Measurements from ENCODE around the gene OR5P2. TPM values are rescaled to one million over a fixed set of nuclear protein-coding genes. Genes with fewer than 3 reads are reported as not detected.
"Not testable (repeated sequence)": the region's sequence is repeated elsewhere in the genome, so short reads cannot be mapped to it uniquely, and the experiment has no call there.

Gene OR5P2
- total RNA-seq, 1 donor from 2014 or later = 1.4 TPM

- no peak for TF ChIP-seq EZH2 (IDR thresholded peaks at IDR 0.05; ENCODE audit: insufficient read depth, low read length)
- TF ChIP-seq CTCF (IDR thresholded peaks at IDR 0.05; ENCODE audit: insufficient read depth, low read depth, low read length) = no peak
Measured at GRCh38 chr11:7793233-7793632, 3.5 kb downstream of the OR5P2 start.

GRCh38 chr11:7787239-7787638 is 9.5 kb downstream of the OR5P2 start:
- Histone ChIP-seq H3K36me3 (ENCODE audit: insufficient read depth, low read length) (no peaks in the 10 kb centered on the region), H2AFZ (ENCODE audit: low read depth, low read length) (no peak overlapping the region), H3K9ac (ENCODE audit: low read length) (no peak overlapping the region), H3K4me2 (ENCODE audit: low read length) (no peak overlapping the region), H3K27ac (ENCODE audit: low read depth, low read length) (no peak overlapping the region), H3K4me3 (ENCODE audit: insufficient read depth, low read depth, low read length) (no peak overlapping the region), H3K9me3 (ENCODE audit: insufficient read depth, low read depth, low read length) (no peaks in the 10 kb centered on the region), H3K4me1 (ENCODE audit: insufficient read depth, low read length) (no peaks in the 10 kb centered on the region), H3K27me3 (ENCODE audit: insufficient read depth, low read length) (no peaks in the 10 kb centered on the region), H3K79me2 (ENCODE audit: insufficient read depth, low read length) (no peaks in the 10 kb centered on the region), H4K20me1 (ENCODE audit: insufficient read depth, low read length) (no peaks in the 10 kb centered on the region)
- Mint-ChIP-seq H3K4me3 (ENCODE audit: unreplicated experiment) (no peak overlapping the region), H3K9me3 (ENCODE audit: unreplicated experiment) (peaks cover 6% of the 10 kb centered on the region), H3K27ac (ENCODE audit: unreplicated experiment) (no peak overlapping the region), H3K4me1 (ENCODE audit: low read depth, unreplicated experiment) (no peaks in the 10 kb centered on the region), H3K27me3 (ENCODE audit: low read depth, unreplicated experiment) (no peaks in the 10 kb centered on the region), H3K36me3 (ENCODE audit: low read depth, unreplicated experiment) (peaks cover 3% of the 10 kb centered on the region)
- FAIRE-seq (no peak), DNase-seq (ENCODE audit: low read depth) (no peak)
- TF ChIP-seq CTCF (IDR thresholded peaks at IDR 0.05; ENCODE audit: insufficient read depth, low read depth, low read length) (no peak), EZH2 (IDR thresholded peaks at IDR 0.05; ENCODE audit: insufficient read depth, low read length) (no peak)

More at GRCh38 chr11:7793233-7793632, 3.5 kb downstream of the OR5P2 start:
- no peak overlapping the region for H3K4me3 ChIP-seq (ENCODE audit: insufficient read depth, low read depth, low read length)
- H3K79me2 ChIP-seq (ENCODE audit: insufficient read depth, low read length) = no peaks in the 10 kb centered on the region
- no peak overlapping the region for H3K27ac ChIP-seq (ENCODE audit: low read depth, low read length)
- H3K36me3 ChIP-seq (ENCODE audit: insufficient read depth, low read length) = no peaks in the 10 kb centered on the region
- peaks cover 7% of the 10 kb centered on the region for H3K9me3 Mint-ChIP-seq (ENCODE audit: unreplicated experiment)
- H3K36me3 Mint-ChIP-seq (ENCODE audit: low read depth, unreplicated experiment) = no peaks in the 10 kb centered on the region
- H3K4me1 ChIP-seq (ENCODE audit: insufficient read depth, low read length) = no peaks in the 10 kb centered on the region
- H3K4me1 Mint-ChIP-seq (ENCODE audit: low read depth, unreplicated experiment) = no peaks in the 10 kb centered on the region
- H3K27me3 ChIP-seq (ENCODE audit: insufficient read depth, low read length) = no peaks in the 10 kb centered on the region
- no peaks in the 10 kb centered on the region for H3K9me3 ChIP-seq (ENCODE audit: insufficient read depth, low read depth, low read length)
- H3K9ac ChIP-seq (ENCODE audit: low read length) = no peak overlapping the region
- no peaks in the 10 kb centered on the region for H4K20me1 ChIP-seq (ENCODE audit: insufficient read depth, low read length)
- H3K4me2 ChIP-seq (ENCODE audit: low read length) = no peak overlapping the region
- H3K27me3 Mint-ChIP-seq (ENCODE audit: low read depth, unreplicated experiment) = no peaks in the 10 kb centered on the region
- no peak overlapping the region for H2AFZ ChIP-seq (ENCODE audit: low read depth, low read length)
- H3K27ac Mint-ChIP-seq (ENCODE audit: unreplicated experiment) = no peak overlapping the region
- FAIRE-seq = no peak
- no peak for DNase-seq (ENCODE audit: low read depth)
- no peak overlapping the region for H3K4me3 Mint-ChIP-seq (ENCODE audit: unreplicated experiment)

- Mint-ChIP-seq H3K4me1 (ENCODE audit: low read depth, unreplicated experiment) (no peaks in the 10 kb centered on the region), H3K9me3 (ENCODE audit: unreplicated experiment) (no peaks in the 10 kb centered on the region), H3K36me3 (ENCODE audit: low read depth, unreplicated experiment) (no peaks in the 10 kb centered on the region), H3K27me3 (ENCODE audit: low read depth, unreplicated experiment) (no peaks in the 10 kb centered on the region), H3K27ac (ENCODE audit: unreplicated experiment) (no peak overlapping the region), H3K4me3 (ENCODE audit: unreplicated experiment) (no peak overlapping the region)
- FAIRE-seq (no peak), DNase-seq (ENCODE audit: low read depth) (no peak)
- no peak overlapping the region for H3K27ac ChIP-seq (ENCODE audit: low read depth, low read length)
- H3K4me3 ChIP-seq (ENCODE audit: insufficient read depth, low read depth, low read length) = no peak overlapping the region
- no peak overlapping the region for H2AFZ ChIP-seq (ENCODE audit: low read depth, low read length)
- H3K9ac ChIP-seq (ENCODE audit: low read length) = no peak overlapping the region
- no peaks in the 10 kb centered on the region for H3K36me3 ChIP-seq (ENCODE audit: insufficient read depth, low read length)
- peaks cover 4% of the 10 kb centered on the region for H3K9me3 ChIP-seq (ENCODE audit: insufficient read depth, low read depth, low read length)
- no peaks in the 10 kb centered on the region for H3K4me1 ChIP-seq (ENCODE audit: insufficient read depth, low read length)
- TF ChIP-seq CTCF (IDR thresholded peaks at IDR 0.05; ENCODE audit: insufficient read depth, low read depth, low read length) = no peak
- no peak for TF ChIP-seq EZH2 (IDR thresholded peaks at IDR 0.05; ENCODE audit: insufficient read depth, low read length)
- no peak overlapping the region for H3K4me2 ChIP-seq (ENCODE audit: low read length)
- no peaks in the 10 kb centered on the region for H3K27me3 ChIP-seq (ENCODE audit: insufficient read depth, low read length)
- H3K79me2 ChIP-seq (ENCODE audit: insufficient read depth, low read length) = no peaks in the 10 kb centered on the region
- H4K20me1 ChIP-seq (ENCODE audit: insufficient read depth, low read length) = no peaks in the 10 kb centered on the region
Measured at GRCh38 chr11:7775689-7776088, 21.1 kb downstream of the OR5P2 start.

- not testable (repeated sequence) for H3K9me3 ChIP-seq (ENCODE audit: insufficient read depth, low read depth, low read length); FAIRE-seq
Measured at GRCh38 chr11:7764301-7764700, 32.4 kb downstream of the OR5P2 start.

More at GRCh38 chr11:7764301-7764700, 32.4 kb downstream of the OR5P2 start:
- not testable (repeated sequence) for H4K20me1 ChIP-seq (ENCODE audit: insufficient read depth, low read length); H3K27me3 Mint-ChIP-seq (ENCODE audit: low read depth, unreplicated experiment); H3K4me3 Mint-ChIP-seq (ENCODE audit: unreplicated experiment); H3K27ac Mint-ChIP-seq (ENCODE audit: unreplicated experiment); H3K36me3 Mint-ChIP-seq (ENCODE audit: low read depth, unreplicated experiment); H2AFZ ChIP-seq (ENCODE audit: low read depth, low read length); H3K9me3 Mint-ChIP-seq (ENCODE audit: unreplicated experiment); H3K4me3 ChIP-seq (ENCODE audit: insufficient read depth, low read depth, low read length); H3K4me1 ChIP-seq (ENCODE audit: insufficient read depth, low read length); H3K9ac ChIP-seq (ENCODE audit: low read length); H3K27ac ChIP-seq (ENCODE audit: low read depth, low read length); H3K4me2 ChIP-seq (ENCODE audit: low read length); DNase-seq (ENCODE audit: low read depth); H3K79me2 ChIP-seq (ENCODE audit: insufficient read depth, low read length); H3K27me3 ChIP-seq (ENCODE audit: insufficient read depth, low read length); H3K36me3 ChIP-seq (ENCODE audit: insufficient read depth, low read length); H3K4me1 Mint-ChIP-seq (ENCODE audit: low read depth, unreplicated experiment)

Data from astrocyte (in vitro differentiated cells and primary cell).